ENCODE data around the gene MYH7B. TPM values are rescaled to one million over a fixed set of nuclear protein-coding genes. Genes with fewer than 3 reads are reported as not detected.
A peak's percentile ranks its signal among the peaks of the same experiment; 100 is the strongest.

The MYH7B gene
- total RNA-seq, 1 experiment from 2014 or later: 0.98 TPM

DNA sequence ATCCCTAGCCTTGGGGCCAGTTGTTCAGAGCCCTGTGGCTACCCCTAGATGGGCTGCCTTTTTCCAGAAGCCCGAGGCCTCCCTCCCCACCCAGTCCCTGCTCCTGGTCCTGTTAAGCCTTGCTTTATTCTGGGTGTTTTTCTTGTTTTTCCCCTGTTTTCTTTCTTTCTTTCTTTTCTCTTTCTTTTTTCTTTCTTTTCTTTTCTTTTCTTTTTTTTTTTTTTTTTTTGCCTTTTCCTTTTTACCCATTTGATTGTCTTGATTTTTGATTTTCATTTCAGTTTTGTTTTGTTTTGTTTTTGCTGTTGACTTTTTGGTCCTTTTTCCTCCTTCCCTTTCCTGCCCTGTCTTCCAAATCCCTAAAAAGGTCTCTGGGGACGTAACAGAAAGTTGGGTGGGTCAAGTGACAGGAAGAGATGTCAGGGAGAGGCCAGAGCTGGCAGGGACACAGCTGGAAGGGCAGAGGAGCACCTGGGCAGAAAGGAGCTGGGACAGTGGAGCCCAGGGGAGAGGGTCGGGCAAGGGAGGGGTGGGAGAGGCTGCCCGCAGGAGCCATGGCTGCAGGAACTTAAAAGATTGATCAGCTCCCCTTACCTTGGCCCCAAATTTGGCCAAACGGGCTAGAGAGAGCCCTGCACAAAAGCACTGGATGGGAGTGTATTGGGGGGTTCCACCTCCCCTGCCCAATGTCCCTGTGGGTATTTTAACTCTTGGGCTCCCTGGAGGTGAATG is 27.6 kb downstream of the MYH7B start:
- CTCF ChIA-PET: interaction anchor here (0.8 to 4.5 kb wide), 8 partner anchors 15 to 301 kb away, joined by 3 to 22 read pairs (median 6); partner anchors contain the start of genes EIF6, GSS and MYH7B
- Mint-ChIP-seq H3K4me3 (peak overlapping the region; percentile 4; the same call in 1 of the 2 replicates), H3K27me3 (ENCODE audit: low read depth) (peaks cover 53% of the 10 kb centered on the region), H3K9me3 (no peaks in the 10 kb centered on the region), H3K36me3 (no peaks in the 10 kb centered on the region), H3K27ac (no peak overlapping the region), H3K4me1 (peaks cover 48% of the 10 kb centered on the region)
- TF ChIP-seq, protein P1, sequence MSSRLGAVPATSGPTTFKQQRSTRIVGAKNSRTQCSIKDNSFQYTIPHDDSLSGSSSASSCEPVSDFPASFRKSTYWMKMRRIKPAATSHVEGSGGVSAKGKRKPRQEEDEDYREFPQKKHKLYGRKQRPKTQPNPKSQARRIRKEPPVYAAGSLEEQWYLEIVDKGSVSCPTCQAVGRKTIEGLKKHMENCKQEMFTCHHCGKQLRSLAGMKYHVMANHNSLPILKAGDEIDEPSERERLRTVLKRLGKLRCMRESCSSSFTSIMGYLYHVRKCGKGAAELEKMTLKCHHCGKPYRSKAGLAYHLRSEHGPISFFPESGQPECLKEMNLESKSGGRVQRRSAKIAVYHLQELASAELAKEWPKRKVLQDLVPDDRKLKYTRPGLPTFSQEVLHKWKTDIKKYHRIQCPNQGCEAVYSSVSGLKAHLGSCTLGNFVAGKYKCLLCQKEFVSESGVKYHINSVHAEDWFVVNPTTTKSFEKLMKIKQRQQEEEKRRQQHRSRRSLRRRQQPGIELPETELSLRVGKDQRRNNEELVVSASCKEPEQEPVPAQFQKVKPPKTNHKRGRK (CRISPR knock-in tag; IDR thresholded peaks at IDR 0.05; ENCODE audit: borderline replicate concordance): 0 out of 2 replicates have a peak, but pooled peaks have one; percentile 73
- TF ChIP-seq, protein P2, sequence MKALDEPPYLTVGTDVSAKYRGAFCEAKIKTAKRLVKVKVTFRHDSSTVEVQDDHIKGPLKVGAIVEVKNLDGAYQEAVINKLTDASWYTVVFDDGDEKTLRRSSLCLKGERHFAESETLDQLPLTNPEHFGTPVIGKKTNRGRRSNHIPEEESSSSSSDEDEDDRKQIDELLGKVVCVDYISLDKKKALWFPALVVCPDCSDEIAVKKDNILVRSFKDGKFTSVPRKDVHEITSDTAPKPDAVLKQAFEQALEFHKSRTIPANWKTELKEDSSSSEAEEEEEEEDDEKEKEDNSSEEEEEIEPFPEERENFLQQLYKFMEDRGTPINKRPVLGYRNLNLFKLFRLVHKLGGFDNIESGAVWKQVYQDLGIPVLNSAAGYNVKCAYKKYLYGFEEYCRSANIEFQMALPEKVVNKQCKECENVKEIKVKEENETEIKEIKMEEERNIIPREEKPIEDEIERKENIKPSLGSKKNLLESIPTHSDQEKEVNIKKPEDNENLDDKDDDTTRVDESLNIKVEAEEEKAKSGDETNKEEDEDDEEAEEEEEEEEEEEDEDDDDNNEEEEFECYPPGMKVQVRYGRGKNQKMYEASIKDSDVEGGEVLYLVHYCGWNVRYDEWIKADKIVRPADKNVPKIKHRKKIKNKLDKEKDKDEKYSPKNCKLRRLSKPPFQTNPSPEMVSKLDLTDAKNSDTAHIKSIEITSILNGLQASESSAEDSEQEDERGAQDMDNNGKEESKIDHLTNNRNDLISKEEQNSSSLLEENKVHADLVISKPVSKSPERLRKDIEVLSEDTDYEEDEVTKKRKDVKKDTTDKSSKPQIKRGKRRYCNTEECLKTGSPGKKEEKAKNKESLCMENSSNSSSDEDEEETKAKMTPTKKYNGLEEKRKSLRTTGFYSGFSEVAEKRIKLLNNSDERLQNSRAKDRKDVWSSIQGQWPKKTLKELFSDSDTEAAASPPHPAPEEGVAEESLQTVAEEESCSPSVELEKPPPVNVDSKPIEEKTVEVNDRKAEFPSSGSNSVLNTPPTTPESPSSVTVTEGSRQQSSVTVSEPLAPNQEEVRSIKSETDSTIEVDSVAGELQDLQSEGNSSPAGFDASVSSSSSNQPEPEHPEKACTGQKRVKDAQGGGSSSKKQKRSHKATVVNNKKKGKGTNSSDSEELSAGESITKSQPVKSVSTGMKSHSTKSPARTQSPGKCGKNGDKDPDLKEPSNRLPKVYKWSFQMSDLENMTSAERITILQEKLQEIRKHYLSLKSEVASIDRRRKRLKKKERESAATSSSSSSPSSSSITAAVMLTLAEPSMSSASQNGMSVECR (CRISPR knock-in tag; IDR thresholded peaks at IDR 0.05; ENCODE audit: borderline replicate concordance): no peak
- ATAC-seq (no peak), DNase-seq (ENCODE audit: low spot score) (no peak)
- POLR2A ChIA-PET: interaction anchor here (1.0 kb wide), 1 partner anchor 27 kb away, joined by 3 read pairs; the partner anchor contains the start of gene MYH7B

DNA sequence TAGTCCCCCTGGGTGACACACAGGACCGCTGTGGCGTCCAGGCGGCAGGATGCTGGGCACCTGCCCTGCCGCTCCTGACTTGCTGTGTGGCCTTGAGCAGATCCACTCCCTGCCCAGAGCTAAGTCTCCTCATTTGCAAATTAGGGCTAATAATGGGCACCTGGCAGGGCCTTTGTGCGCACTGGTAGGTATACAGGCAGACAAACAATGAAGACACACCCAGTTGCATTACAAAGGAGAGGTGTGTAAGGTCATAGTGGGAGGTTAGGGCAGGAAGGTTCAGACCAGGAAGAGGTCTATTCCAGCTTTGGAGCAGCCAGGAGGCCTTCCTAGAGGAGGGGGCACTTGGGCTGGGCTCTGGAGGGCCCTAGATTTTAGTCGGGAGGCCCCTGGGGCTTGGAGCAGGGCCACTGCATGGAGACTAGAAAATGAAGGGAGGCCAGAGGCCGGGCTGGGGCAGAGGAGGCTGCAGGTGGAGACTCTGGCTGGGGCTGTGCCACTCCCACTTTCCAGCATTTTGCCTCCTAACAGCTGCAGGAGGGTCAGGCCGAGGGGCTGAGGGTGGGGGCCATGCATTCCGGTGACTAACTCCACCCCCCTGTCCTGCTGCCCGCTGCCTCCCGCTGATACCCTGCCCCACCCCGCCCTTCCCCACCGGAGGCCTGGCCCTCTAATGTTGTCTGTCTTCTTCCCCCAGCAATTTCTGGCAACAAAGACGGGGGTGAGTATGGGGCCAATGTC is 28.5 kb downstream of the MYH7B start:
- H3K36me3 Mint-ChIP-seq: no peaks in the 10 kb centered on the region
- H3K9me3 Mint-ChIP-seq: no peaks in the 10 kb centered on the region
- CTCF ChIA-PET: interaction anchor here (0.7 to 4.5 kb wide), 10 partner anchors 9 to 300 kb away, joined by 3 to 22 read pairs (median 4); partner anchors contain the start of genes EIF6, GSS and MYH7B
- H3K27ac Mint-ChIP-seq: no peak overlapping the region
- H3K27me3 Mint-ChIP-seq (ENCODE audit: low read depth): peaks cover 50% of the 10 kb centered on the region
- POLR2A ChIA-PET: interaction anchor here (1.0 kb wide), 1 partner anchor 28 kb away, joined by 3 read pairs; the partner anchor contains the start of gene MYH7B
- ATAC-seq (peak; percentile 61), DNase-seq (ENCODE audit: low spot score) (peak; percentile 44)
- peak overlapping the region; percentile 16 for H3K4me3 Mint-ChIP-seq
- peaks cover 48% of the 10 kb centered on the region for H3K4me1 Mint-ChIP-seq
- TF ChIP-seq ZNF671 (CRISPR knock-in tag; IDR thresholded peaks at IDR 0.05): no peak
- 0 out of 2 replicates have a peak, but pooled peaks have one; percentile 38 for TF ChIP-seq NFE2L1 (CRISPR knock-in tag; IDR thresholded peaks at IDR 0.05)
- TF ChIP-seq, protein P3, sequence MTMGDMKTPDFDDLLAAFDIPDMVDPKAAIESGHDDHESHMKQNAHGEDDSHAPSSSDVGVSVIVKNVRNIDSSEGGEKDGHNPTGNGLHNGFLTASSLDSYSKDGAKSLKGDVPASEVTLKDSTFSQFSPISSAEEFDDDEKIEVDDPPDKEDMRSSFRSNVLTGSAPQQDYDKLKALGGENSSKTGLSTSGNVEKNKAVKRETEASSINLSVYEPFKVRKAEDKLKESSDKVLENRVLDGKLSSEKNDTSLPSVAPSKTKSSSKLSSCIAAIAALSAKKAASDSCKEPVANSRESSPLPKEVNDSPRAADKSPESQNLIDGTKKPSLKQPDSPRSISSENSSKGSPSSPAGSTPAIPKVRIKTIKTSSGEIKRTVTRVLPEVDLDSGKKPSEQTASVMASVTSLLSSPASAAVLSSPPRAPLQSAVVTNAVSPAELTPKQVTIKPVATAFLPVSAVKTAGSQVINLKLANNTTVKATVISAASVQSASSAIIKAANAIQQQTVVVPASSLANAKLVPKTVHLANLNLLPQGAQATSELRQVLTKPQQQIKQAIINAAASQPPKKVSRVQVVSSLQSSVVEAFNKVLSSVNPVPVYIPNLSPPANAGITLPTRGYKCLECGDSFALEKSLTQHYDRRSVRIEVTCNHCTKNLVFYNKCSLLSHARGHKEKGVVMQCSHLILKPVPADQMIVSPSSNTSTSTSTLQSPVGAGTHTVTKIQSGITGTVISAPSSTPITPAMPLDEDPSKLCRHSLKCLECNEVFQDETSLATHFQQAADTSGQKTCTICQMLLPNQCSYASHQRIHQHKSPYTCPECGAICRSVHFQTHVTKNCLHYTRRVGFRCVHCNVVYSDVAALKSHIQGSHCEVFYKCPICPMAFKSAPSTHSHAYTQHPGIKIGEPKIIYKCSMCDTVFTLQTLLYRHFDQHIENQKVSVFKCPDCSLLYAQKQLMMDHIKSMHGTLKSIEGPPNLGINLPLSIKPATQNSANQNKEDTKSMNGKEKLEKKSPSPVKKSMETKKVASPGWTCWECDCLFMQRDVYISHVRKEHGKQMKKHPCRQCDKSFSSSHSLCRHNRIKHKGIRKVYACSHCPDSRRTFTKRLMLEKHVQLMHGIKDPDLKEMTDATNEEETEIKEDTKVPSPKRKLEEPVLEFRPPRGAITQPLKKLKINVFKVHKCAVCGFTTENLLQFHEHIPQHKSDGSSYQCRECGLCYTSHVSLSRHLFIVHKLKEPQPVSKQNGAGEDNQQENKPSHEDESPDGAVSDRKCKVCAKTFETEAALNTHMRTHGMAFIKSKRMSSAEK (CRISPR knock-in tag; IDR thresholded peaks at IDR 0.05; ENCODE audit: borderline replicate concordance): no peak
- TF ChIP-seq NR3C1 (CRISPR knock-in tag; conservative IDR thresholded peaks at IDR 0.05; ENCODE audit: low read depth): no peak
- TF ChIP-seq, protein P4, sequence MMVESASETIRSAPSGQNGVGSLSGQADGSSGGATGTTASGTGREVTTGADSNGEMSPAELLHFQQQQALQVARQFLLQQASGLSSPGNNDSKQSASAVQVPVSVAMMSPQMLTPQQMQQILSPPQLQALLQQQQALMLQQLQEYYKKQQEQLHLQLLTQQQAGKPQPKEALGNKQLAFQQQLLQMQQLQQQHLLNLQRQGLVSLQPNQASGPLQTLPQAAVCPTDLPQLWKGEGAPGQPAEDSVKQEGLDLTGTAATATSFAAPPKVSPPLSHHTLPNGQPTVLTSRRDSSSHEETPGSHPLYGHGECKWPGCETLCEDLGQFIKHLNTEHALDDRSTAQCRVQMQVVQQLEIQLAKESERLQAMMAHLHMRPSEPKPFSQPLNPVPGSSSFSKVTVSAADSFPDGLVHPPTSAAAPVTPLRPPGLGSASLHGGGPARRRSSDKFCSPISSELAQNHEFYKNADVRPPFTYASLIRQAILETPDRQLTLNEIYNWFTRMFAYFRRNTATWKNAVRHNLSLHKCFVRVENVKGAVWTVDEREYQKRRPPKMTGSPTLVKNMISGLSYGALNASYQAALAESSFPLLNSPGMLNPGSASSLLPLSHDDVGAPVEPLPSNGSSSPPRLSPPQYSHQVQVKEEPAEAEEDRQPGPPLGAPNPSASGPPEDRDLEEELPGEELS (CRISPR knock-in tag; IDR thresholded peaks at IDR 0.05): no peak
- TF ChIP-seq, protein P5, sequence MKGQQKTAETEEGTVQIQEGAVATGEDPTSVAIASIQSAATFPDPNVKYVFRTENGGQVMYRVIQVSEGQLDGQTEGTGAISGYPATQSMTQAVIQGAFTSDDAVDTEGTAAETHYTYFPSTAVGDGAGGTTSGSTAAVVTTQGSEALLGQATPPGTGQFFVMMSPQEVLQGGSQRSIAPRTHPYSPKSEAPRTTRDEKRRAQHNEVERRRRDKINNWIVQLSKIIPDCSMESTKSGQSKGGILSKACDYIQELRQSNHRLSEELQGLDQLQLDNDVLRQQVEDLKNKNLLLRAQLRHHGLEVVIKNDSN (CRISPR knock-in tag; IDR thresholded peaks at IDR 0.05): peak; percentile 29; the same call in 1 of the 2 replicates
- TF ChIP-seq, protein P6, sequence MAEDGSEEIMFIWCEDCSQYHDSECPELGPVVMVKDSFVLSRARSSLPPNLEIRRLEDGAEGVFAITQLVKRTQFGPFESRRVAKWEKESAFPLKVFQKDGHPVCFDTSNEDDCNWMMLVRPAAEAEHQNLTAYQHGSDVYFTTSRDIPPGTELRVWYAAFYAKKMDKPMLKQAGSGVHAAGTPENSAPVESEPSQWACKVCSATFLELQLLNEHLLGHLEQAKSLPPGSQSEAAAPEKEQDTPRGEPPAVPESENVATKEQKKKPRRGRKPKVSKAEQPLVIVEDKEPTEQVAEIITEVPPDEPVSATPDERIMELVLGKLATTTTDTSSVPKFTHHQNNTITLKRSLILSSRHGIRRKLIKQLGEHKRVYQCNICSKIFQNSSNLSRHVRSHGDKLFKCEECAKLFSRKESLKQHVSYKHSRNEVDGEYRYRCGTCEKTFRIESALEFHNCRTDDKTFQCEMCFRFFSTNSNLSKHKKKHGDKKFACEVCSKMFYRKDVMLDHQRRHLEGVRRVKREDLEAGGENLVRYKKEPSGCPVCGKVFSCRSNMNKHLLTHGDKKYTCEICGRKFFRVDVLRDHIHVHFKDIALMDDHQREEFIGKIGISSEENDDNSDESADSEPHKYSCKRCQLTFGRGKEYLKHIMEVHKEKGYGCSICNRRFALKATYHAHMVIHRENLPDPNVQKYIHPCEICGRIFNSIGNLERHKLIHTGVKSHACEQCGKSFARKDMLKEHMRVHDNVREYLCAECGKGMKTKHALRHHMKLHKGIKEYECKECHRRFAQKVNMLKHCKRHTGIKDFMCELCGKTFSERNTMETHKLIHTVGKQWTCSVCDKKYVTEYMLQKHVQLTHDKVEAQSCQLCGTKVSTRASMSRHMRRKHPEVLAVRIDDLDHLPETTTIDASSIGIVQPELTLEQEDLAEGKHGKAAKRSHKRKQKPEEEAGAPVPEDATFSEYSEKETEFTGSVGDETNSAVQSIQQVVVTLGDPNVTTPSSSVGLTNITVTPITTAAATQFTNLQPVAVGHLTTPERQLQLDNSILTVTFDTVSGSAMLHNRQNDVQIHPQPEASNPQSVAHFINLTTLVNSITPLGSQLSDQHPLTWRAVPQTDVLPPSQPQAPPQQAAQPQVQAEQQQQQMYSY (CRISPR knock-in tag; IDR thresholded peaks at IDR 0.05): peak; percentile 56
- no peak for TF ChIP-seq FOXP1 (CRISPR knock-in tag; IDR thresholded peaks at IDR 0.05; ENCODE audit: borderline replicate concordance)
- peak; percentile 31; the same call in 1 of the 2 replicates for TF ChIP-seq FOXK1 (CRISPR knock-in tag; IDR thresholded peaks at IDR 0.05)
- TF ChIP-seq GTF2I (CRISPR knock-in tag; conservative IDR thresholded peaks at IDR 0.05): peak; percentile 71
- TF ChIP-seq ZNF121 (CRISPR knock-in tag; IDR thresholded peaks at IDR 0.05): no peak
- TF ChIP-seq OVOL2 (CRISPR knock-in tag; IDR thresholded peaks at IDR 0.05; ENCODE audit: borderline replicate concordance): no peak

All from WTC11 (cell line).